Chondrocyte (in vitro differentiated cells): Measurements from ENCODE around the gene RXFP3. TPM values are rescaled to one million over a fixed set of nuclear protein-coding genes. Genes with fewer than 3 reads are reported as not detected.

Experiments
- DNase-seq: peaks from one replicate; pipeline ENCODE4 v3.0.0; 2021; ENCODE audit warnings: mixed read lengths, low spot score
- H3K27ac Mint-ChIP-seq: one replicate; pipeline ENCODE4 v1.8.0; 2021; ENCODE audit warnings: mild to moderate bottlenecking, moderate library complexity, mixed read lengths; ENCODE audit not compliant: unreplicated experiment
- H3K27me3 Mint-ChIP-seq: 2 replicates; pipeline ENCODE4 v1.8.0; 2021; ENCODE audit warnings: low read depth, mixed read lengths
- H3K36me3 Mint-ChIP-seq: 2 replicates; pipeline ENCODE4 v1.8.0; 2021; ENCODE audit warnings: low read depth, mixed read lengths
- H3K4me1 Mint-ChIP-seq: 2 replicates; pipeline ENCODE4 v1.8.0; 2021; ENCODE audit warnings: low read depth, mild to moderate bottlenecking, mixed read lengths
- H3K4me3 Mint-ChIP-seq: one replicate; pipeline ENCODE4 v1.8.0; 2021; ENCODE audit warnings: mild to moderate bottlenecking, moderate library complexity, mixed read lengths; ENCODE audit not compliant: unreplicated experiment
- H3K9me3 Mint-ChIP-seq: 2 replicates; pipeline ENCODE4 v1.8.0; 2021; ENCODE audit warnings: low read depth, mixed read lengths
- CTCF ChIP-seq: fragments of 200-600 bp; sonication (generic); IDR thresholded peaks from 2 replicates; pipeline ENCODE4 v1.5.0; 2021; ENCODE audit warnings: antibody characterized with exemption, mild to moderate bottlenecking, moderate library complexity
- total RNA-seq: library from RNA; stranded (reverse); gene quantifications from 3 replicates; pipeline ENCODE4 v1.2.1, GENCODE V29; 2021

RXFP3 gene
- total RNA-seq, 1 donor from 2014 or later: not detected

GRCh38 chr5:33891788-33892619 is 44.2 kb upstream of the RXFP3 start, which contains the start of gene ADAMTS12:
ADAMTS12 (minus strand) TSS chr5:33891990; CDS start chr5:33891856, 134 bp downstream.
- Mint-ChIP-seq H3K4me1 (peaks cover 68% of the 10 kb centered on the region), H3K27me3 (no peaks in the 10 kb centered on the region), H3K27ac (peak within 1 kb of the TSS; percentile 84), H3K9me3 (no peaks in the 10 kb centered on the region), H3K4me3 (peak within 1 kb of the TSS; percentile 77), H3K36me3 (no peaks in the 10 kb centered on the region)
- no peak for TF ChIP-seq CTCF
- no peak for DNase-seq

GRCh38 chr5:33892620-33893137 is 43.5 kb upstream of the RXFP3 start:
- DNase-seq: no peak
- Mint-ChIP-seq H3K4me1 (peaks cover 68% of the 10 kb centered on the region), H3K36me3 (no peaks in the 10 kb centered on the region)

GRCh38 chr5:33894566-33894965 is 41.6 kb upstream of the RXFP3 start:
- no peaks in the 10 kb centered on the region for H3K36me3 Mint-ChIP-seq
- no peaks in the 10 kb centered on the region for H3K9me3 Mint-ChIP-seq
- H3K4me3 Mint-ChIP-seq: no peak overlapping the region
- DNase-seq: no peak
- peaks cover 59% of the 10 kb centered on the region for H3K4me1 Mint-ChIP-seq
- peak overlapping the region; percentile 80 for H3K27ac Mint-ChIP-seq
- no peak for TF ChIP-seq CTCF
- H3K27me3 Mint-ChIP-seq: no peaks in the 10 kb centered on the region

More at GRCh38 chr5:33892620-33893137, 43.5 kb upstream of the RXFP3 start:
- TF ChIP-seq CTCF: no peak
- Mint-ChIP-seq H3K27me3 (no peaks in the 10 kb centered on the region), H3K4me3 (peak overlapping the region; percentile 69), H3K9me3 (no peaks in the 10 kb centered on the region), H3K27ac (peak overlapping the region; percentile 84)

GRCh38 chr5:33901156-33901555 is 35.0 kb upstream of the RXFP3 start:
- TF ChIP-seq CTCF: no peak
- DNase-seq: no peak
- H3K27ac Mint-ChIP-seq: no peak overlapping the region
- no peaks in the 10 kb centered on the region for H3K27me3 Mint-ChIP-seq
- peaks cover 5% of the 10 kb centered on the region for H3K36me3 Mint-ChIP-seq
- H3K4me1 Mint-ChIP-seq: no peaks in the 10 kb centered on the region
- peaks cover 14% of the 10 kb centered on the region for H3K9me3 Mint-ChIP-seq
- H3K4me3 Mint-ChIP-seq: no peak overlapping the region

GRCh38 chr5:33903118-33903517 is 33.1 kb upstream of the RXFP3 start:
- no peak for DNase-seq
- H3K27ac Mint-ChIP-seq: no peak overlapping the region
- no peaks in the 10 kb centered on the region for H3K4me1 Mint-ChIP-seq
- peaks cover 31% of the 10 kb centered on the region for H3K9me3 Mint-ChIP-seq
- no peaks in the 10 kb centered on the region for H3K27me3 Mint-ChIP-seq
- H3K36me3 Mint-ChIP-seq: peaks cover 14% of the 10 kb centered on the region
- no peak for TF ChIP-seq CTCF
- H3K4me3 Mint-ChIP-seq: no peak overlapping the region
